DOHH2 (cell line): Measurements from ENCODE around the gene HRCT1.

Experiments
- CTCF ChIP-seq: fragments of 200-600 bp; sonication (generic); IDR thresholded peaks from one replicate; pipeline ENCODE4 v1.5.1; 2014; ENCODE audit warnings: antibody characterized with exemption, mild to moderate bottlenecking, low read depth, low read length; ENCODE audit not compliant: poor library complexity, severe bottlenecking
- EZH2phosphoT487 ChIP-seq: fragments of 200-600 bp; sonication (generic); IDR thresholded peaks from 2 replicates; pipeline ENCODE4 v1.6.1; 2017; ENCODE audit warnings: borderline replicate concordance, mild to moderate bottlenecking, antibody characterized with exemption, low read length, moderate library complexity, mixed read lengths

GRCh38 chr9:35907711-35908503 lies 1.9 kb downstream of the HRCT1 start:
- TF ChIP-seq EZH2phosphoT487, result no peak
- no peak for TF ChIP-seq CTCF
